GM12801 (cell line): ENCODE results near the gene OPCML.

Experiments
- TF ChIP-seq, protein P1 (sequence below): IDR thresholded peaks from one replicate; pipeline ENCODE4 v1.5.1; 2011; ENCODE audit warnings: control low read depth; ENCODE audit not compliant: insufficient read length; ENCODE audit errors: extremely low read depth

Gene OPCML

DNA sequence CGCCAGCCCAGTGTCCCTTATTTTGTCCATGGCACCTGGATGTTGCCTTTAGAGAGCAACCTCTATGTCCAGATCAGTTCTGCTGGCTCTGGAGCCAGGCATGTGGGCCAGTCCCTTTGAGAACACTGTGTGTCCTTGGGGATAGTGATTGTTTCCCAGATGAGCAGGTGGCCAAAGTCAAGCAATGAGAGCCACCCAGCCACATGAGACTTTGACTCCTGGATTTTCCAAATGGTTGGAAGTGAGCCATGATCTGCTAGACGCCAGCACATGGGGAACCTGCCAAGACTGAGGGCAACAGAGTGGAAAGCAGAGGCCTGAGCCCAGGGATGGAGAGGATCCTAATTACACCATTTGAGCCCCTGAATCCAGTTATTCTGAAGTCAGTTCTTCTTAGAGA lies 479.8 kb downstream of the OPCML start:
- TF ChIP-seq, protein P1, sequence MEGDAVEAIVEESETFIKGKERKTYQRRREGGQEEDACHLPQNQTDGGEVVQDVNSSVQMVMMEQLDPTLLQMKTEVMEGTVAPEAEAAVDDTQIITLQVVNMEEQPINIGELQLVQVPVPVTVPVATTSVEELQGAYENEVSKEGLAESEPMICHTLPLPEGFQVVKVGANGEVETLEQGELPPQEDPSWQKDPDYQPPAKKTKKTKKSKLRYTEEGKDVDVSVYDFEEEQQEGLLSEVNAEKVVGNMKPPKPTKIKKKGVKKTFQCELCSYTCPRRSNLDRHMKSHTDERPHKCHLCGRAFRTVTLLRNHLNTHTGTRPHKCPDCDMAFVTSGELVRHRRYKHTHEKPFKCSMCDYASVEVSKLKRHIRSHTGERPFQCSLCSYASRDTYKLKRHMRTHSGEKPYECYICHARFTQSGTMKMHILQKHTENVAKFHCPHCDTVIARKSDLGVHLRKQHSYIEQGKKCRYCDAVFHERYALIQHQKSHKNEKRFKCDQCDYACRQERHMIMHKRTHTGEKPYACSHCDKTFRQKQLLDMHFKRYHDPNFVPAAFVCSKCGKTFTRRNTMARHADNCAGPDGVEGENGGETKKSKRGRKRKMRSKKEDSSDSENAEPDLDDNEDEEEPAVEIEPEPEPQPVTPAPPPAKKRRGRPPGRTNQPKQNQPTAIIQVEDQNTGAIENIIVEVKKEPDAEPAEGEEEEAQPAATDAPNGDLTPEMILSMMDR, result no peak

DNA sequence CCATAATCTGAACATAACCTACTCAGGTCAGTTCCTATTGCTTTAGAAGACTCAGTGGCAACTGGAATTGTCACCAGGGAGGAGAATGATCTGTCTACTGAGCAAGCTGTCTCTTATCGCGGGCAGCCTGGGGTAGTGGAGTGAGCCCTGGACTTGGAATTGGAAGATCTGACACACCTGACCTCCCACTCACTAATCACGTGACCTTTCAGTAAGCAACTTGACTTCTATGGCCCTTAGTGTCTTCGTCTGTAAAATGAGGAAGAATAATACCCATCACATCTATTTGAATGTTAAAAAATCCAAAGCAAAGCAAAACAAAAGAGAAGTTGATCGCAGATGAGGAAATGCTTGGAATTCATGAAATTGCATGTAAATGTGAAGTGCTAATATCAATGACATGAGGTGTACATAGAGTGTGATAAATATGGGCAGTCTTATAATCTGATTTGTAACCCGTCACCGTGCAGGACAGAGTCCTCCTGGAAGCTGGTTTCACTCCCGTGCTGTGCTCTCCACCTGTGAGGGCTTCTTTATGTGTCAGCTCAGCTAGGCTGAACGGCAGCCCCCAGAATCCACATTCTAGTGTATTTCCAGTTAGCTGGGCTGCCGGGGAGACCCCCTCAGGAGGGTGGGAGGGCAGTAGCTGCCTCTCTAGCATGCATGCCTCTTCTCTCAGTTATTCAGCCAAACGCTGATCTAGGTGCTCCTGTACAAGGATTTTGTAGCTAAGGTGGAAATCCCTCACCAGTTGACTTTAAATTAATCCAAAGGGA lies 482.9 kb downstream of the OPCML start:
- TF ChIP-seq, protein P1, result no peak

DNA sequence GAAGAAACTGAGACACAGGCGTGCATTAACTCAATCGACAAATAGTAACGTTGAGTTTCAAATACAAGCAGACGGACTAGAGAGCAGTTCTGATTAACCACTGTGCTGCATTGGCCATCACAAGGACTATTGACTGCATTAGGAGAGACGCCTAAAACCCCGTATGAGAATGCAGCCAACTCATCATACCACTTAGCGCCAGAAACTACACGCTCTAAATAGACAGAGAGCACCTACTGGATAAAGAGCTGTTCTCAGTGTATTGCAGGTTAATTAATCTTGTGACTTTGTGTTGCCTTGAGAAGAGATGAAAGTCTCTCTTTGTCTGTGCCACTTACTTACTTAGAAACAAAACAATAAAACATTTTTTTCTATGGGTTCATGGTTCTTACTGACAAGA lies 484.0 kb downstream of the OPCML start:
- TF ChIP-seq, protein P1, result no peak

DNA sequence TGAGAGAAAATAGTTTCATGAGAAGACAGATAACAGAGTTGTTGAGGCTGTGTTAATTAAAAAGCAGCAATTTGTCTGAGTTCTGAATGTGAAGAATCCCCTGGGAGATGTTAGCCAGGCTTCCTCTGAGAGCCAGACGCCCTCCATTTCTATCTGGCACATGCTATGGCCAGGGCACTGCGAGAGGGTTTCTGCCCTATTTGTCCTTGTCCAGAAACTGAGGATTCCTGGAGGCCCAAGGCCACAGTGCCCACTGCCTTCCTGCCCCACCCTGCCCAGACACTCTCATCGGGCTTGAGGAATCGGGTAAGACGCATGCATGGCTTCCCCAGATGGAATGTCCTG lies 484.6 kb downstream of the OPCML start:
- TF ChIP-seq, protein P1, result no peak

DNA sequence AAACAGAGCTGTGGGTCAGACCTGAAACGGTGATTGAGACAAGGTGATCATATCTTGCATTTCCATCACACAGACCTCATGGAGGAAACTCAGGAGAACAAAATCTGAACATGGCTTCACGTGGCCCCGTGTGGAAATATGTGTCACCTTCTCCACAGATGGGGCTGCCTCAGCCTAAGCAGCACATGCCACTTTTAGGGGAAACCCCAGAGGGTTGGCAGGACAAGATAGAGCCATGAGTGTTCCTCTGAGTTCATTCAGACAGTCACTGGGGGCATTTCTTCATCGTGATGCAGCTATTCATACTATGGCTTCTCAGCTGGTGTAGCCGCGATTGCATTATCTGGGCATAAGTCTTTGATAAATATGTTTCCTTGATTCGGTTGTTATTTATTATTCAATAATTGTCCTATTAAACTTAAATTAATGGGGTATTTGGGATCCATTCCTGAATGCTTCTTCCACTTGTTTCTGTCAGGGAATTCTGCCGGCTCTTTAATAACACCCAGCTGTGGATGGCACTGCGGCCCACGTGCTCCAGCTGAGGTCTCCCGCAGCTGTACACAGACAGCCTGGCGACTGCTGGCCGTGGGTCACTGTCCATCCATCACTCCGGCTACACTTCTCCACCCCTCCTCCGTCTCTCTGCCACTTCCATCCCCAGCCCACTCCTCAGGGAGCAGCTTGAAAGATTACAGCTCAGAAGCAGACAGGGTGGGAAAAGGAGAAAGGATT lies 485.1 kb downstream of the OPCML start:
- TF ChIP-seq, protein P1, result no peak

DNA sequence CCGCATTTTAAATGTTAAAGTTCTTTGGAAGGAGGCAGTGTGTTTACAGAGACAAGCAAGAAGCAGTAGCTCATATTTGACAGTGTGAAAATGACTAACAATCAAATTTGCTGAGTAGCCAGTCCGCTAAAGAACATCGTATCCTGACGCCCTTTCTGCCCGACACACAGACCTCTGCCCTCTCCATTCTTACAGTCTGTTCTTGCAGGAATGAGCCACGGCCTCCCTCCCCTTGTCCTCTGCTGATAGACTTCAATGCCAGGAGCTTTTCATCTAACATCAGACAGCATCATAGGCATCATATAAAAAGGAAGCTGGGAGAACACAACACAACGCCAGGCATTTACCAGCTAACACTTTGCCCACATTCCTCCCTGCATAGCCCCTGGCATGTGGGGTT lies 486.0 kb downstream of the OPCML start:
- TF ChIP-seq, protein P1, result no peak

DNA sequence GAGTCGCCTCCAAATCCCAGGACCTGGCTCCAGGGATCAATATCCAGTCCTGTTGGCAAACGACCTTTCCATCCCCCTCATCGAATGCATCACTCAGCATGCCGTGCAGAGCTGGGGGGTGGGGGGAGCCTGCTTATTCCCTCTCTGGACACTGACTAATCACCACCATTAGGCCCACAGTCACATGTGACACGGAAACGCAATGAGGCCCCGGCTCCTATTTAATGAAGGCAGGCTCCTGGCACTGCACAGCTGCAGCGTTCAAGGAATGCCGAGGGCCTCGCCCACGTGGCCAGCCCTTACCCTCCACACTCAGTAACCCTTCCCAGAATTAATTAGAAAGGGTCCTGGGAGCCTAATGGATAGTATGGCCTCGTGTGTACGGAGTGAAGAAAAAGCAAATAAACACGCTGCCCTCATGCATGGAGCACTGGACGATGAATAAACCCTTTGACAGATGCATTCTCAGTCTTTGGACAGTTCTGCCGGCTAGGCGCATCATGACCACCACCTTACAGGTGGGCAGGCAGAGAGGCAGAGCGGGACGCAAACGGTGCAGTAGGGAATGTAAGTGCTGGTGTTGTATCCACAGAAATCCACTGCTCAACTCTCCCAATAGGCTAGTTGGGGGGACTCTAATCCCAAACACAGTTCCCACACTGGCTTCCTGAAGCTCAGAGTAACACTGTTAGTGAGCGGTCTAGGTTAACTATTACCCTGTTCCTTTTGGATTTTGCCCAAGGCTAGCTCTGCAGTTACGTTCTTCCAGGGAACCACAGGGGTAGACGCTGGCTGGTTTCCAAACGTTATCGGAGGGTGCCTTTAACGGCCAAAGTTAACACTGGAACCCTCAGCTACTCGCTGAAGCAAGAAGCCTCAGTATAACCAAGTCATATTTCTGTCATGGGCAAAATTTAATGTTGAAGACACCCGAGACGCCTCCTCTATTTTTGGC lies 490.1 kb downstream of the OPCML start:
- TF ChIP-seq, protein P1, result no peak
